ENCODE results near the gene TANGO6.

TANGO6 gene

GRCh38 chr16:69072640-69072974, 229.3 kb downstream of the TANGO6 start:
- Histone ChIP-seq H3K4me3 (ENCODE audit: insufficient read length, low read depth) (no peak overlapping the region), H3K27me3 (ENCODE audit: insufficient read depth, insufficient read length) (no peaks in the 10 kb centered on the region), H3K9ac (ENCODE audit: insufficient read length, low read depth) (no peak overlapping the region)

GRCh38 chr16:69073181-69073702, 229.9 kb downstream of the TANGO6 start:
- no peaks in the 10 kb centered on the region for H3K9me3 ChIP-seq (ENCODE audit: insufficient read depth, low read length)
- TF ChIP-seq YY1 (IDR thresholded peaks at IDR 0.05; ENCODE audit: insufficient read depth, insufficient read length) (no peak), ZNF274 (IDR thresholded peaks at IDR 0.05; ENCODE audit: low read depth, low read length) (no peak), SUZ12 (IDR thresholded peaks at IDR 0.05; ENCODE audit: extremely low read depth, insufficient read depth, insufficient read length) (no peak)
- no peaks in the 10 kb centered on the region for H3K36me3 ChIP-seq (ENCODE audit: insufficient read depth, insufficient read length, low read length)
- H3K9ac ChIP-seq (ENCODE audit: insufficient read length, low read depth) = peak overlapping the region; percentile 69
- no peak overlapping the region for H3K4me3 ChIP-seq (ENCODE audit: insufficient read length, low read depth)
- no peaks in the 10 kb centered on the region for H3K27me3 ChIP-seq (ENCODE audit: insufficient read depth, insufficient read length)
- no peak for DNase-seq (ENCODE audit: low read depth, low spot score)
- H3K4me1 ChIP-seq (ENCODE audit: insufficient read depth, insufficient read length) = peaks cover 11% of the 10 kb centered on the region

More at GRCh38 chr16:69072640-69072974, 229.3 kb downstream of the TANGO6 start:
- Histone ChIP-seq H3K36me3 (ENCODE audit: insufficient read depth, insufficient read length, low read length) (no peaks in the 10 kb centered on the region), H3K4me1 (ENCODE audit: insufficient read depth, insufficient read length) (peaks cover 11% of the 10 kb centered on the region), H3K9me3 (ENCODE audit: insufficient read depth, low read length) (no peaks in the 10 kb centered on the region)
- TF ChIP-seq ZNF274 (IDR thresholded peaks at IDR 0.05; ENCODE audit: low read depth, low read length) (no peak), YY1 (IDR thresholded peaks at IDR 0.05; ENCODE audit: insufficient read depth, insufficient read length) (no peak), SUZ12 (IDR thresholded peaks at IDR 0.05; ENCODE audit: extremely low read depth, insufficient read depth, insufficient read length) (no peak)
- no peak for DNase-seq (ENCODE audit: low read depth, low spot score)

- Histone ChIP-seq H3K27me3 (ENCODE audit: insufficient read depth, insufficient read length) (no peaks in the 10 kb centered on the region), H3K9ac (ENCODE audit: insufficient read length, low read depth) (no peak overlapping the region), H3K4me3 (ENCODE audit: insufficient read length, low read depth) (no peak overlapping the region), H3K36me3 (ENCODE audit: insufficient read depth, insufficient read length, low read length) (no peaks in the 10 kb centered on the region), H3K9me3 (ENCODE audit: insufficient read depth, low read length) (no peaks in the 10 kb centered on the region), H3K4me1 (ENCODE audit: insufficient read depth, insufficient read length) (peaks cover 9% of the 10 kb centered on the region)
- no peak for DNase-seq (ENCODE audit: low read depth, low spot score)
- TF ChIP-seq SUZ12 (IDR thresholded peaks at IDR 0.05; ENCODE audit: extremely low read depth, insufficient read depth, insufficient read length) (no peak), YY1 (IDR thresholded peaks at IDR 0.05; ENCODE audit: insufficient read depth, insufficient read length) (no peak), ZNF274 (IDR thresholded peaks at IDR 0.05; ENCODE audit: low read depth, low read length) (no peak)
These were observed 233.9 kb downstream of the TANGO6 start for GRCh38 chr16:69077251-69077650.

GRCh38 chr16:69078073-69078472, 234.7 kb downstream of the TANGO6 start:
- H3K9ac ChIP-seq (ENCODE audit: insufficient read length, low read depth) = no peak overlapping the region
- H3K4me3 ChIP-seq (ENCODE audit: insufficient read length, low read depth) = no peak overlapping the region
- H3K9me3 ChIP-seq (ENCODE audit: insufficient read depth, low read length) = no peaks in the 10 kb centered on the region
- TF ChIP-seq ZNF274 (IDR thresholded peaks at IDR 0.05; ENCODE audit: low read depth, low read length) (no peak), YY1 (IDR thresholded peaks at IDR 0.05; ENCODE audit: insufficient read depth, insufficient read length) (no peak), SUZ12 (IDR thresholded peaks at IDR 0.05; ENCODE audit: extremely low read depth, insufficient read depth, insufficient read length) (no peak)
- peaks cover 8% of the 10 kb centered on the region for H3K4me1 ChIP-seq (ENCODE audit: insufficient read depth, insufficient read length)
- H3K27me3 ChIP-seq (ENCODE audit: insufficient read depth, insufficient read length) = no peaks in the 10 kb centered on the region
- H3K36me3 ChIP-seq (ENCODE audit: insufficient read depth, insufficient read length, low read length) = no peaks in the 10 kb centered on the region
- DNase-seq (ENCODE audit: low read depth, low spot score) = peak; percentile 54

GRCh38 chr16:69079697-69080096, 236.4 kb downstream of the TANGO6 start:
- Histone ChIP-seq H3K4me1 (ENCODE audit: insufficient read depth, insufficient read length) (peaks cover 11% of the 10 kb centered on the region), H3K4me3 (ENCODE audit: insufficient read length, low read depth) (no peak overlapping the region), H3K9ac (ENCODE audit: insufficient read length, low read depth) (no peak overlapping the region), H3K36me3 (ENCODE audit: insufficient read depth, insufficient read length, low read length) (peaks cover 6% of the 10 kb centered on the region), H3K9me3 (ENCODE audit: insufficient read depth, low read length) (no peaks in the 10 kb centered on the region), H3K27me3 (ENCODE audit: insufficient read depth, insufficient read length) (no peaks in the 10 kb centered on the region)
- TF ChIP-seq SUZ12 (IDR thresholded peaks at IDR 0.05; ENCODE audit: extremely low read depth, insufficient read depth, insufficient read length) (no peak), YY1 (IDR thresholded peaks at IDR 0.05; ENCODE audit: insufficient read depth, insufficient read length) (no peak), ZNF274 (IDR thresholded peaks at IDR 0.05; ENCODE audit: low read depth, low read length) (no peak)
- DNase-seq (ENCODE audit: low read depth, low spot score) = no peak

- no peak for DNase-seq (ENCODE audit: low read depth, low spot score)
- H3K9ac ChIP-seq (ENCODE audit: insufficient read length, low read depth) = no peak overlapping the region
- no peaks in the 10 kb centered on the region for H3K9me3 ChIP-seq (ENCODE audit: insufficient read depth, low read length)
- peaks cover 11% of the 10 kb centered on the region for H3K4me1 ChIP-seq (ENCODE audit: insufficient read depth, insufficient read length)
- TF ChIP-seq YY1 (IDR thresholded peaks at IDR 0.05; ENCODE audit: insufficient read depth, insufficient read length) = no peak
- no peak for TF ChIP-seq SUZ12 (IDR thresholded peaks at IDR 0.05; ENCODE audit: extremely low read depth, insufficient read depth, insufficient read length)
- no peak for TF ChIP-seq ZNF274 (IDR thresholded peaks at IDR 0.05; ENCODE audit: low read depth, low read length)
- H3K36me3 ChIP-seq (ENCODE audit: insufficient read depth, insufficient read length, low read length) = peaks cover 6% of the 10 kb centered on the region
- H3K27me3 ChIP-seq (ENCODE audit: insufficient read depth, insufficient read length) = no peaks in the 10 kb centered on the region
- H3K4me3 ChIP-seq (ENCODE audit: insufficient read length, low read depth) = no peak overlapping the region
These were observed 240.1 kb downstream of the TANGO6 start for GRCh38 chr16:69083306-69083941.

GRCh38 chr16:69084289-69084688, 241.0 kb downstream of the TANGO6 start:
- H3K27me3 ChIP-seq (ENCODE audit: insufficient read depth, insufficient read length) = no peaks in the 10 kb centered on the region
- peaks cover 12% of the 10 kb centered on the region for H3K4me1 ChIP-seq (ENCODE audit: insufficient read depth, insufficient read length)
- DNase-seq (ENCODE audit: low read depth, low spot score) = no peak
- no peaks in the 10 kb centered on the region for H3K9me3 ChIP-seq (ENCODE audit: insufficient read depth, low read length)
- no peak overlapping the region for H3K9ac ChIP-seq (ENCODE audit: insufficient read length, low read depth)
- no peak for TF ChIP-seq ZNF274 (IDR thresholded peaks at IDR 0.05; ENCODE audit: low read depth, low read length)
- TF ChIP-seq YY1 (IDR thresholded peaks at IDR 0.05; ENCODE audit: insufficient read depth, insufficient read length) = no peak
- no peak for TF ChIP-seq SUZ12 (IDR thresholded peaks at IDR 0.05; ENCODE audit: extremely low read depth, insufficient read depth, insufficient read length)
- H3K4me3 ChIP-seq (ENCODE audit: insufficient read length, low read depth) = no peak overlapping the region
- H3K36me3 ChIP-seq (ENCODE audit: insufficient read depth, insufficient read length, low read length) = peaks cover 6% of the 10 kb centered on the region

Data from NT2/D1 (cell line).